Middle frontal gyrus (tissue), 1 donor: ENCODE data around the gene HLTF.

Source experiments
- DNase-seq: peaks from one replicate; pipeline ENCODE4 v3.0.0-alpha.2; 2015; ENCODE audit warnings: low spot score; ENCODE audit errors: extremely low spot score

The HLTF gene

DNA sequence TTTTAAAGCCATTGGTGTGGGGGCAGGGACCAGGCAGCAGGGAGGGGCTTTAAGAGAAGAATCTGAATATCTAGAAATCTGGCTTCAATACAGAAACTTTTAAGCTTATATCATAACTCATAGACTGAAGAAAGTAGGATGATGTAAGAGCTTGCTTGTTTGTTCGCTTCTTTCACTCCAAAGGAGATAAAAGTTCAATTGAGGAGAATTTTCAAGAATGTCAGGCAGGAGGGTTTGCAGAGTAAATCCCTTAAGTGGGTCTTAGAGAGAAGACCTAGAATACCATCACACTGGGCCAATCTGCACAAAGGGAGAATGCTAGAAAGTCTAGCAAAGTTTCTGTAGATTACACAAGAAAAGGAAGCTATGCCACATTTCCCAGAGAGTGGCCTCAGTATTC is 4.1 kb upstream of the HLTF start:
- DNase-seq, result no peak

DNA sequence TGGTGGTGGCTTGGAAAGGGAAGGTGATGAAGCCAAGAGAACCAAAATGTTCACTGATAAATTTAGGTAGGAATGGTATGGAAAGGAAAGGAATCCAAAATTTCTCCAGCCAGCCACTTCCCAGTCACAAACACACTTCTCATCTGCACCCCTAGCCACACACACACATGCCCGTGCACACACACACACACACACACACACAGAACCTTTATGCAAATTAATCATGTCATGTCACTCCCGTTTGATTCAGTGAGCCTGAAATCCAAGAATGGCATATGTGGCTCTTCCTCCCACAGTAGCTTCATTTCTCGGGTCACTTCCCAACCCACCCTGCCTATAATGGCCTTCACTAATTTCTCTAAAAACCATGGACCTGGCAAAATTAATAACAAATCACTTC is 3.1 kb upstream of the HLTF start:
- DNase-seq, result no peak

DNA sequence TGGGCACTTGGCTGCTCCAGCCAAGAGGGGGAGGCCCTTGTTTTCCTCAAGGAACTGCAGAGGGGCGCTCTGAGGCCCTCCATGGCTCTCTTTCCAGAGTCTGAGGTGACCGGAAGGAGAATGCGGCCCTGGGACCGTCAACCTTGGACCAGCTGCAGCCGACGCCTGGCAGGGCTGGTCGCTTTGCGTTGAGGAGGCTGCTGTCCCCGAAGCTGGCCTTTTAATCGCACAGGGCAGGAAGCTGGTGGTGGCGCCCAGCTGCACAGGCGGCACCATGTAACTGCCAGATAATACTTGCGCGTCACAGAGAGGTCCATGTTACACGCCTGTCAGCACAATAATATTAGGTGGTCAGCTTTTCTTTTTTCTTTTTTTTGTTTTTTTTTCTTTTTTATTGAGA is 875 bp upstream of the HLTF start:
- no peak for DNase-seq

DNA sequence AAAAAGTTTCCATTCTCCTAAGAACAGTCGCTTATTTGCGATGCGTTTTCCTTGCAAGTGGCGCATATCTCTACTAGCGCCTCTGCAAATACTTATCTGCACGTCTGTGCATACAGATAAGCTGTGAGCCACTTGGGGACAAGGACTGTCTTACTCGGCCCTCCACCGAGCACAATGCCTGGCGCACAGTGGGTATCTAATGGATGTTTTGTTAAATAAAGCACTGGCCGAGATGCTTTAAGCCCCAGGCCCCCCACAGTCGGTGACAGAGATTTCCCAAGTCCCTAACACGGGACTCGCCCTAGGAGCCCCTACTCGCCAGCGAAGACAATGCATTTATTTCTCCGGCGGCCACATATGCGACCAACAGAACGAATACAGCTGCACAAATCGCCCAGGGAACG is 503 bp downstream of the HLTF start:
- no peak for DNase-seq

DNA sequence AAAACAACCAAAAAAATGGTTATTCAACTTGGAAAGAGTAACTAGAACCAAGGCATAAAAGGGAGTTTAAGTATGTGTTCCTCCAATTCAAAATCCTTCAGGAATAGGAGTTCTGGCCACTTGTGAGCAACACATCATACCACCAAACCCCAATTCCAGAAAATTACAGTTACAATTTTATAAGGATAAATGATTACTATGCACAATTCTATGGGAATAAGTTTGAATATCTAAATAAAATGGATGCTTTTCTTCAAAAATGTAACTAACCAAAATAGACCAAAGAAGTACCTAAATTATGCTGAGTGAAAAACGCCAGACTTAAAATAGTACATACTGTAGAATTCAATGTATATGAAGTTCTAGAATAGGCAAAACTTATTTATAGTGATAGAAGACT is 4.6 kb downstream of the HLTF start:
- DNase-seq, result no peak

DNA sequence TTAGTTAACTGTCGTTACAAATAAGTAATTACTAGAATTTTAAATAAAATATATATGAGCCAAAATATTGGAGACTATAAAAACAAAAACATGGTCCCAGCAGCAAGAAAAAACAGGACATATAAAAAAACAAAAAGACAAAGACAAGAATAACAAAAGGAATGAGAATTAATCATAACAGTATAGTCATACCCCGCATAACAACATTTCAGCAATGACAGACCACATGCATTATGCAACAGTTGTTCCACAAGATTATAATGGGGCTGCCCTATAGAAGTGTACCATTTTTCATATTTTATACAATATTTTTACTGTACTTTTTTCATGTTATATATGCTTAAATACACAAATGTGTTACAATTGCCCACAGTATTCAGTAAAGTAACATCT is 5.6 kb downstream of the HLTF start:
- DNase-seq, result no peak

DNA sequence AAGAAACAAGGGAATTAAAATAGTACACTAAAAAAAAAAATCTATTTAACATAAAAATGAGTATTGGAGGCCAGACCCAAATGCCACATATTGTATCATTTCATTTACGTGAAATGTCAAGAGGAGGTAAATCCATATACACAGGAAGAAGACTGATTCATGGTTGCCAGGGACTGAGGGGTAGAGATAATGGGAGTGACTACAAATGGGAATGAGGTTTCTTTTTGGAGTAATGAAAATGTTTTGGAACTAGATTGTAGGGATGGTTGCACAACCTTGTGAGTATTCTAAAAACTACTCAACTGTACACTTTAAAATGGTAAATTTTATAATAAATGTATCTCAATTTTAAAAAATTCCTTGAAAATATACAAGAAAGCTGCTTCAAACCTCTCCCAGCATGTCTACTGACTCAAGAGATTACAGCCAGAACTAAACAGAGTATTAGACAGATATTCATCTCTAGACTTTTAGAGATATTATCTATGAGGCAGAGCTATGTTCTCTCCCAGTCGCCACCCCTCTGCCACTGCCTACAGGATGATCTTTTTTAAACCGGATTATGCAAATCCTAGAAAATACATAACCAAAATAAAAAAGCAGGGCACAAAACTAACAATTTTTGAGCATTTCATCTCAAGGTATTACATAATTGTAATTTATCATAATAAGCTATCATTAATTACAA is 6.2 kb downstream of the HLTF start:
- DNase-seq, result no peak

DNA sequence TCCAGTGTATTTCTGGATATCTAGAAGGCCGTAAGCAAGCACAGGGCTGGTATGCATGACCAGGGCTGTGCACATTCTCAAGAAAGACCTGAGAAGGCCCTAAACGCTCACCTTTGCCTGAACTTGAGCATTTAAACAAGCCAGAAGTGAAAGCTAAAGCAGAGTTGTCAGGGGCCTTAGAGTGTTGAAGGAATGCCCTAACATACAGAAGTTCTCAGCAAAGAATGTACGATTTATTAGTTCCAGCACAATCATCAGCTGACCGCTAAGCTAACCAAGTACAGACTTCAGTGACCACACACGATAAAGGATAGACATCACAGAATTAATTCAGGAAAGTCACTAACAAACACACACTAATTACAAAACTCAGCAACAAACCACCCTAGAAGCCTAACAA is 8.7 kb downstream of the HLTF start:
- no peak for DNase-seq

DNA sequence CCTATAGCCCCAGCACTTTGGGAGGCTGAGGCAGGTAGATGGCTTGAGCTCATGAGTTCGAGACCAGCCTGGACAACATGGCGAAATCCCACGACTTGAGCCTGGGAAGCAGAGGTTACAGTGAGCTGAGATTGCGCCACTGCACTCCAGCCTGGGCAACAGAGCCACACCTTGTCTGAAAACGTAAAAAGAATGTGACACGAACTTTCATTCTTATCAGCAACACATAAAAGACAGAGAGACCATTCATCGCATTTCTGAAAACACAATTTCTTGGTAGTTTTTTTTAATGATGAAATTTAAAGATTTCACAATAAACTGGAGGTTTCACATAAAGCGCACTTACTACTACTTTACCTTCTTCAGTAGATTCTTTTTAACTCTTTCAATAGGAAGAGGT is 18.4 kb downstream of the HLTF start:
- no peak for DNase-seq

DNA sequence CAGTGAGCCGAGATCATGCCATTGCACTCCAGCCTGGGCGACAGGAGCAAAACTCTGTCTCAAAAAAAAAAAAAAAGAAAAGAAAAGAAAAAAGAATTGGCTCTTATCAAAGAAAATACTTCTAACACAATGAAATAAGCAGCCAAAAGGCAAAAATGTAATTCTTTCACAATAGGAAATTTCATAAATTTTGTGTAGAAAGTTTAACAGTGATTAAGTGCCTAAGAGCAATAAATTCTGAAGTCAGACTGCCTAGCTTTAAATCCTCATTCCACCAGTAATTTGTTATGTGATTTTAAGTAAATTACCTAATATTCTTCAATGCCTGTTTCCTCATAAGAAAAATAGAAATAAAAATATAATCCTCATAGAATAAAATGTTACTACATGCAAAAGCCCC is 24.6 kb downstream of the HLTF start:
- DNase-seq, result no peak

DNA sequence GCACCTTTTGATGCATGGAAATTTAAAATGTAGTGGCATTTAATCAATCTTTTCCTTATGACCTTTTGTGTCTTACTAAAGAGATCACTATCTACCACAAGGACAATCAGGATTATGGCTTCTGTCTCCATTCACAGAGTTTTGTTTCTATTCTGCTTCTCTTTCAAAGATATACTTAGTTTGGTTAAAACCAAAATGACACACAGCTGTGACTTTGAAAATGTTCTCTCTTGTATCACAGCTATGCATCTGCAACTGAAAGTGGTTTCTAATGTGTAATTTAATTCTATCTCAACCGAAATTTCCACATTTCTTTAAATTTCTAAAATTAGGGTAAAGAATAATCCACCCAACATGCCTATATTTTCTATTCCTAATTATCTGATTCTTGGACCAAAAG is 27.7 kb downstream of the HLTF start:
- no peak for DNase-seq

DNA sequence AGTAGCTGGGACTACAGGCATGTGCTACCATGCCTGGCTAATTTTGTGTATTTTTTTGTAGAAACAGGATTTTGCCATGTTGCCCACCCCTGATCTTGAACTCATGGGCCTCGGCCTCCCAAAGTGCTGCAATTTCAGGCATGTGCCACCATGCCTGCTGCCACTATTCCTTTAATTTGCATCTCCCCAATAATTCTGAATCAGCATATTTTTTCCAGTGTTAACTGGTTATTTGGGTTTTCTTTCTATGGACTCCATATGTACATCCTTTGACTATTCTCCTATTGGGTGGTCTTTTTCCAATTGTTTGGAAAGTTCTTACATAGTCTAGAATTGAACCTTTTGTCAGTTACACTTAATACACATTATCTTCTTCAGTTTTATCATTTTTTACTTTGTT is 28.1 kb downstream of the HLTF start:
- DNase-seq, result no peak

DNA sequence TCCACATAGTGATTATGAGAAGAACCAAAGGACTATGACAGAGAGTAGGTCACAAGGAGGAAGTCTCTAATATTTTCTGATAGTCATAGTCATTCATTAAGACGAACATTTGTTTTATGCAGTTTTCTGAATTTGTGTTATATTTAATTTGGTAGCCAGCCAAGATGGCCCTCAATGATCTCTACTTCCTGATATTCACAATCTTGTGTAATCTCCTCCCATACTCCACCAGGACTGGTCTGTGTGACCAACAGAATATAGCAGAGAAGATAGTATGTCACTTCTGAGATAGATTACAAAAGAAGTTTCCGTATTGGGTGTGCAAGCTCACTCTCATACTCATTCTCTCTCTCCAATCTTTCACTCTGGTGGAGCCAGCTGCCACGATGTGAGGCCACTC is 30.8 kb downstream of the HLTF start:
- no peak for DNase-seq

DNA sequence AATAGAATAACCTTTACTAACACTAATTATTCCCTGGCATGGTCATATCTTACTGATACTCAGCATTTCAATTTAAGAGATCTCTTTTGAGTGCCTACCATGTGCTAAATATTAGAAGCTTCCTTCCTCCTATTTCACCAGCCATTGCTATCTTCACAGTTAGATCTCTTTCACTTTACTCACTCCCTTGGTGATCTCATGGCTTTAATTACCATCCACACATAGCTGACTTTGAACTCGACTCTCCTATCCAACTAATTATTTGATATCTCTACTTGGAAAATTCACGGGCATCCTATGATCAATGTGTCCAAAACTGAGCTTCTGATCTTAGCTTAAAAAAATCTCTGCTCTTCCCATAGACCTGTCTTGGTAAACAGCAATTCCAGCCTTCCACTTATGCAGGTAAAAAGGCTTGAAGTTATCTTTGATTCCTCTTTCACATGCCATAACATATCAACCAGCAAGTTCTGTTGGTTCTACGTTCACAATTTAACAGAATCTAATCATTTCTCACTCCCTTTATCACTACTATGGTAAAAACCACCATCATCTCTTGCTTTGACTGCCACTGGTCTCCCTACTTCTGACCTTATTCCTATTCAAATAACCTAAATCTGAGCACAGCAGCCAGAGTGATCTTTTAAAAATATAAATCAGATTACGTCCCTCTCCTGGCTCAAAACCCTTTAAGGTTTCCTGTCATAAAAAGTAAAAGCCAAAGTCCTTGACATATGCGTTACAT is 41.8 kb downstream of the HLTF start:
- DNase-seq, result no peak

DNA sequence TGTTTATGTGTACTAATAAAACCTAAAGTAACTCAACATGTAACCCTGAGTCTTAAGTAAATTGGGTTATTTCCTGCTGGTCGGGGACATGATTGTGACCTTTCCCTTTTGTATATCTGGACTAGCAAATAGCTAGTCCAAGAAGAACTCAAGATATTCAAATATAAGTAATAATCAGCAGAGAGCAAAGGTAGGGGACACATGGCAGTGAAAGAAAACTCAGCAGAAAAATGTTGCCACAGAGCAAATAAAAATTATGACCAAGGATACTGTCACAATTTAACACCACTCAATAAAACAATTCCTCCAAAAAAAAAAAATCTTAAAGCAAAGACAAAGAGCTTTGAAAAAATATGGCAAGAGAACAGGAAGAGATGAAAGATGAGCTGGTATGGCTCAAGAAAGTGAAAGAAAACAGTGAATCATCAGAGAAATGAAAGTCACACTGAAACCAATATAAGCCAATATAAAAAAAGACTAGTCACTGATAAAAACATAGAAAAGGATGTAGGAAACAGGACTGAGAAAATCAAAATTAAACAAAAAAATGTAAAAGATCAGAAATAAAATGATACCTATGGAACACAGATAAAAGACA is 43.4 kb downstream of the HLTF start:
- no peak for DNase-seq

DNA sequence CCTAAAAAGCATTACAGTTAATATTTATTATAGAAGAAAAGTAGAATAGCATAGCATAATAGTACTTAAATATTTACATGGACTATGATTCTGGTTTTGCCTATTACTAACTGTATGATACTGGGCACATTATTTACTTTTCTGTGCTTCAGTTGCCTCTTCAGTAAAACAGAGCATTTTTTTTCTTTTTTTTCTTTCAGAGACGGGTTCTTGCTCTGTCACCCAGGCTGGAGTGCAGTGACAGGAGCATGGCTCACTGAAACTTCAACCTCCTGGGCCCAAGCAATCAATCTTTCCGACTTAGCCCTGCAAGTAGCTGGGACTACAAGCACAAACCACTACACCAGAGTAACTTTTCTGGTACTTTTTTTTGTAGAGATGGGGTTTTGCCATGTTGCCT is 48.0 kb downstream of the HLTF start:
- no peak for DNase-seq

DNA sequence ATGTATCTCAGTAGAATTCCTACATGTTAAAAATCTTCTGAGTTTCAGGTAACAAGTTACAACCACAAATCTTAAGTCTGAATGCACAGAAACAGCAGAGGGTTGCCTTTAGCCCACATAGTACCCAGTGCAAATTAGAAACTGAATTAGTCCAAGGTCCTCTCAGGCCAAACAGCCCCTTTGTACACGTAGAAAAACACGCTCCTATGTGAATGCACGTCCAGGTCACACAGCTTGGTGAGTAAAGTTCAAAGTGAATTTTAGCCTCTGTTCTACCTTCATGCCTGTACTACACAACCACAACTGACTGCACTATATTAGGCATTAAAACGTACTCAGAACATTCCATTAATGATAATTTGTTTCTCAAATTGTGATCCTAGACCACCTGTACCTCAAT is 48.6 kb downstream of the HLTF start:
- no peak for DNase-seq

DNA sequence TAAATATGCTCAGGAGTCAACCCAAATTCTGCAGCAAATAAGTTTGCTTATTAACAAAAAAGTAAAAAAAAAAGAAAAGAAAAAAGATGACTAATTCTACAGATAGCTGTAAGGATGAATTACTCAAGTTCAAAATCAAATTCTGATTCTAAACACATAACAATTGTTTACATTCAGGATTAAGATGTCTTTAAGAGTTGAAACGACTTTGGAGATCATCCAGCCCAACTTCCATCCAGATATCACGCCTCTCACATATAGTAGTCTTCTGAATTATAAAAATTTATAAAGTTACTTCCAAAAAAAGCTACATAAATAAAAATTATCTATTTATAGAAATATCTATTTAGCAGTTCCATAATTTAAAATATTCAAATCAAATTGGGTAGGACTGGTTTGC is 55.2 kb downstream of the HLTF start:
- DNase-seq, result no peak

DNA sequence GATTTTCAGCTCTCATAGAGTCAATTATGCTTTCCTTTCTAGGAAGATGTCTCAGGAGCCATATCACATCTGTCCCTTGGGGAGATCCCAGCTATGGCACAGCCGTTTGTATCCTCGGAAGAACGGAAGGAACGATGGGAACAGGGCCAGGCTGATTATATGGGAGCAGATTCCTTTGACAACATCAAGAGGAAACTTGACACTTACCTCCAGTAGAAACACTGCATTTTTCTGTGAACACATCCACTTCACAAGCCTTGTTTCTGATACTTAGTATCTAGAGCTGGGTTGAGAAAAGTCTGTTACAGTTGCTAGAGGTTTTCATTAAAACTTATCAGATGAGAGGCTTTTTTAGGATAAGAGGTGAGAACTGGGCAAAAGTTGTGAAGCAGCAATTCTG is 59.6 kb downstream of the HLTF start:
- no peak for DNase-seq

DNA sequence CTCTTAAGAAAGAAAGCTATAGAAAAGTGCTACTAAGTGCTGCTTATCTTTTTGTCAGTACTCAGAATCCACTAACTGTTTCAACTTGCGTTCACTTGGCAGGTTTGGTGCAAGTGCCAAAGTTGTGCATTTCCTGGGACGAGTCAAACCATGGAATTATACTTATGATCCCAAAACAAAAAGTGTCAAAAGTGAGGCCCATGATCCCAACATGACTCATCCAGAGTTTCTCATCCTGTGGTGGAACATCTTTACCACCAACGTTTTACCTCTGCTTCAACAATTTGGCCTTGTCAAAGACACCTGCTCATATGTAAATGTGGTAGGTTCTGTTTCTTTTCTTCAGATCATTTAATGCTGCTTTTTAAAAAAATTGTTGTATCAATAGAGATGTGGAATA is 62.4 kb downstream of the HLTF start:
- DNase-seq, result no peak

DNA sequence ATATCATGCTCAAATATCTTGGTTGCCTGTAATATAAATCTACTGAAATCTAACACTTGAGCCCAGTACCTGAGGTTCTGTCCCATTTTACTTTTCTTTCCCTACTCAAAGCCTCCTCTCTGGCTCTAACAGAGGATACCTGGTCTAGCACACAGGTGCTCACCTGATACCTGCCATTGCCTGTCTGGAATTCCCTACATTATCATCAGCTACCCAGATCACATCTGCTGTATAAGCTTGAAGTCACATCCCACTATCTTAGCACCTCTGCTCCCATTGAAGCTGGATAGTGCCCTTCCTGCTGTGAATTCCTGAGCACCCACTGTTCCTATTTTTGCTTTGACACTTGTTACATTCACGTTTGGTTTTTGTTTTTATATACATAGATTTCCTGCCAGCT is 64.5 kb downstream of the HLTF start:
- no peak for DNase-seq

DNA sequence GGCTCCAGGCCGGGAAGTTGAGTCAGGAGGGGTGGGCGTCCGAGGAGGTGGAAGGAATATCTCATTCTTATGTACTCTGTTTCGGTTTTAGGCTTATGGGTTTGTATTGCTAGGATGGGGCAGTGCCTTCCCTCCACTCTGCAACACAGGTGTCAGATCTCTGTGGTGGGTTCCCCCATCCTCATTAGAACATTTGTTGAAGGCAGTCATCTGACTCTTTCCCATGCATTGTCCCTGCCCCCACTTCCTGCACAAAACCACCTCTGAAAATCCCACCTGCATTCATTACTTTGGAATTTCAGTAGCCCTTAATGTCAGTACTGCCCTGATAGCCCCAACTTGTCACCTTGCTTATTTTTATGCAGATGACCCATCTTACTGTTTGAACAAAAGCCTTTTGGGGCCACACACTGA is 65.5 kb downstream of the HLTF start:
- no peak for DNase-seq
